Lung microvascular endothelial cell (primary cell): ENCODE measurements around the gene EPS8. TPM values are rescaled to one million over a fixed set of nuclear protein-coding genes. Genes with fewer than 3 reads are reported as not detected.

Experiments used
- DNase-seq, 2 donors: peaks; one replicate each; pipeline versions ENCODE4 v3.0.0 to v3.0.0-alpha.2; 2010; ENCODE audit warnings: low read depth in 2 of 2
- total RNA-seq: library from RNA; depleted of rRNA; stranded (reverse); fragments of >200 nt; gene quantifications from 2 replicates; pipeline ENCODE4 v1.2.1, GENCODE V29; 2014

Gene EPS8
- total RNA-seq, 1 donor from 2014 or later = 1.6 TPM

GRCh38 chr12:15575671-15576541 is 213.3 kb downstream of the EPS8 start:
- DNase-seq = no peak

- no peak for DNase-seq
Measured at GRCh38 chr12:15574353-15574752, 214.8 kb downstream of the EPS8 start.

Other genes starting within 250 kb of the EPS8 start
- gene STRAP, start 93.0 kb upstream of the EPS8 start, total RNA-seq = 52.0 and 62.3 TPM in 2 replicates
- 43.8 and 45.0 TPM in 2 replicates for gene DERA, start 121.9 kb upstream of the EPS8 start, total RNA-seq